SH-SY5Y (cell line): ENCODE results near the gene E2F8.

Experiments used
- GATA2 ChIP-seq: IDR thresholded peaks from 2 replicates; pipeline ENCODE4 v1.6.1; 2011; ENCODE audit warnings: mild to moderate bottlenecking, low read depth, low read length
- GATA3 ChIP-seq: IDR thresholded peaks from 2 replicates; pipeline ENCODE4 v1.6.1; 2011; ENCODE audit warnings: low read depth, mild to moderate bottlenecking, low read length, moderate library complexity

- TF ChIP-seq GATA3 (no peak), GATA2 (no peak)
Measured at GRCh38 chr11:19208959-19209546, 31.7 kb downstream of the E2F8 start.
